ENCODE measurements around the gene IPP.

DNA sequence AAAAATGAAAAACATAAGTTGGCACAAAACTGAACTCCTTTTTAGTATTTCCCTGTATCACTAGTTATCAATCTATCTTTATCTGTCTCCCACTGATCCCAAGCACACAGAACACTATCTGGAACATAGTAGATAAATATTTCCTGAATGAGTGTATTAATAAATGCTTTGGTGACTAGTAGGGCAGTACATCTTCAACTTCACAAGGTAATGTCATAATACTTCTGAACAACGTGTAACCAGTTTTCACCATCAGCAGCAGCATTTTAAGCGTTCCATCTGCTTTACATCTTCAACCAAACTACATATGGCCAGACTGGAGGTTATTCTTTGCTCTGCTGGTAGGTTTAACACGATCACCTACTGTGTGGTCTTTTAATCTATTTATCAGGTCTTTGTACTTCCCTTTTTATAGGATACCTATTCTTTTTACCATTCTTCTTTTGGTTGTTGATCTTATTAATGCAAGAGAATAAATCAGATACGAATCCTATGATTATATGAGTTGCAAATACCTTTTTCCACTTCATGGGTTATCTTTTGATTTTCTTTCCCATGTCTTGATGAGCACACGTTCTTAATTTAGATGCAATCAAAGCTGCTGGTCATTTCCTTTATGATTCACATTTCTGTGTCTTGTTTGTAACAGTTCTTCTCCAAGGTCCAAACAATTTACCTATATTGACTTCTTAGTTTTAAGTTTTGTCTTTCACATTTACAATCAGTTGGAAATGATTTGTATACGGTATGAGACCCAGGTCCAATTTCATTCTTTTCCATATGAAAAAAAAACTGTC is 80.4 kb downstream of the IPP start:
- TF ChIP-seq POLR2AphosphoS5 (IDR thresholded peaks at IDR 0.05; ENCODE audit: low read depth, low read length) (no peak), SIN3A (IDR thresholded peaks at IDR 0.05; ENCODE audit: borderline replicate concordance, insufficient read depth, low read length) (no peak), TAF1 (IDR thresholded peaks at IDR 0.05; ENCODE audit: borderline replicate concordance, insufficient read depth, low read length) (no peak), FOXP2 (optimal IDR thresholded peaks at IDR 0.05; ENCODE audit: borderline replicate concordance, extremely low read depth, extremely low read length, insufficient read depth) (no peak)
- TF ChIP-seq, protein P1, sequence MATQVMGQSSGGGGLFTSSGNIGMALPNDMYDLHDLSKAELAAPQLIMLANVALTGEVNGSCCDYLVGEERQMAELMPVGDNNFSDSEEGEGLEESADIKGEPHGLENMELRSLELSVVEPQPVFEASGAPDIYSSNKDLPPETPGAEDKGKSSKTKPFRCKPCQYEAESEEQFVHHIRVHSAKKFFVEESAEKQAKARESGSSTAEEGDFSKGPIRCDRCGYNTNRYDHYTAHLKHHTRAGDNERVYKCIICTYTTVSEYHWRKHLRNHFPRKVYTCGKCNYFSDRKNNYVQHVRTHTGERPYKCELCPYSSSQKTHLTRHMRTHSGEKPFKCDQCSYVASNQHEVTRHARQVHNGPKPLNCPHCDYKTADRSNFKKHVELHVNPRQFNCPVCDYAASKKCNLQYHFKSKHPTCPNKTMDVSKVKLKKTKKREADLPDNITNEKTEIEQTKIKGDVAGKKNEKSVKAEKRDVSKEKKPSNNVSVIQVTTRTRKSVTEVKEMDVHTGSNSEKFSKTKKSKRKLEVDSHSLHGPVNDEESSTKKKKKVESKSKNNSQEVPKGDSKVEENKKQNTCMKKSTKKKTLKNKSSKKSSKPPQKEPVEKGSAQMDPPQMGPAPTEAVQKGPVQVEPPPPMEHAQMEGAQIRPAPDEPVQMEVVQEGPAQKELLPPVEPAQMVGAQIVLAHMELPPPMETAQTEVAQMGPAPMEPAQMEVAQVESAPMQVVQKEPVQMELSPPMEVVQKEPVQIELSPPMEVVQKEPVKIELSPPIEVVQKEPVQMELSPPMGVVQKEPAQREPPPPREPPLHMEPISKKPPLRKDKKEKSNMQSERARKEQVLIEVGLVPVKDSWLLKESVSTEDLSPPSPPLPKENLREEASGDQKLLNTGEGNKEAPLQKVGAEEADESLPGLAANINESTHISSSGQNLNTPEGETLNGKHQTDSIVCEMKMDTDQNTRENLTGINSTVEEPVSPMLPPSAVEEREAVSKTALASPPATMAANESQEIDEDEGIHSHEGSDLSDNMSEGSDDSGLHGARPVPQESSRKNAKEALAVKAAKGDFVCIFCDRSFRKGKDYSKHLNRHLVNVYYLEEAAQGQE (IDR thresholded peaks at IDR 0.05; ENCODE audit: insufficient read depth in 1 of 2, low read depth in 2 of 2, low read length in 2 of 2): no peak
